ENCODE data around the gene IGF1R. TPM values are rescaled to one million over a fixed set of nuclear protein-coding genes. Genes with fewer than 3 reads are reported as not detected.

The IGF1R gene
- total RNA-seq, 2 experiments from 2014 or later = 26.3 to 43.7 TPM

DNA sequence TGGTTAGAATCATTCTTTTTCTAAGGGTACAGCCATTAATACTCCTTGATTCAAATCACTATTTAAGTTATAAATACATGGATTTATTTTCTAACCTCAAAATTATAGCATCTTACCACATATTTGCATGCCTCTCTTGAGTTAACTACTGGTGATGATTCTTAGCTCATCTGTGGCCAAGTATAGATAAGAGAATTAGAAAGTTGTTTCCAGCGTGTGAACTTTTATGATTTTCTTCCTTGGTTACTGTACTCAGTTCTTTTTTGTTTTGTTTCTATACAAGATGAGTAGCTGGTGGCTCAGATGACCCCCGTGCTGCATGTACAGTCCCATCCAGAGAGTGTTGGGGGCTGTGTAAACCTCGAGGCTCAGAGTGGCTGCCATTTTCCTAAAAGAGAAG, 124.6 kb downstream of the IGF1R start:
- intact Hi-C loops (cut with DNase I, micrococcal nuclease) = loop anchor here in 1 of 2 experiments (5.0 kb wide), 1 partner anchor 256 kb away; no protein-coding TSS in a partner anchor
- H3K27ac Mint-ChIP-seq = no peak overlapping the region
- H3K4me1 Mint-ChIP-seq = peaks cover 53% of the 10 kb centered on the region
- no peaks in the 10 kb centered on the region for H3K9me3 Mint-ChIP-seq (ENCODE audit: low read depth)
- ChIA-PET CTCF (interaction anchor here (1.1 kb wide), 1 partner anchor 304 kb away, joined by 3 read pairs; no protein-coding TSS in a partner anchor), POLR2A (no interaction called here)
- H3K4me3 Mint-ChIP-seq = no peak overlapping the region
- DNase-seq (no peak), ATAC-seq (peak; percentile 42)
- H3K36me3 Mint-ChIP-seq (ENCODE audit: low read depth) = no peaks in the 10 kb centered on the region
- H3K27me3 Mint-ChIP-seq = no peaks in the 10 kb centered on the region

DNA sequence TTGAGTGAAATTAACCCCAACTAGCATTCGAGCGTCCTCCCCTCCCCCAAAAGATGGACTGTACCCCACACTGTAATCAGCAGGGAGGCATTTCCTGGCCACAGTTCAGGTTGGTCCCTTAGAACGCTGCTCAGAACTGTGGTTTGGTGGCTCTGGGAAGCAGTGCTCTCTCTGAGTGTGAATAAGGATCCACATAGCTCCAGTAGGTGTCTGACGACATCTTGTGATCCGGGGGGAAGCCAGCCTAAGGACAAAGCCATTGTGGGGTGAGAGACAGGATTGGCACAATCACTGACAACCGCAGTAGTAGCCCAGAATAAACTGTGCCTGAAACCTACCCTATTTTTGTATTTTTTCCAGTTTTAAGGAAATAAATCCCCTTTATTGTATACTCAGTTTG, 125.3 kb downstream of the IGF1R start:
- Mint-ChIP-seq H3K27ac (no peak overlapping the region), H3K36me3 (ENCODE audit: low read depth) (no peaks in the 10 kb centered on the region), H3K4me3 (no peak overlapping the region), H3K27me3 (no peaks in the 10 kb centered on the region), H3K4me1 (peaks cover 58% of the 10 kb centered on the region), H3K9me3 (ENCODE audit: low read depth) (no peaks in the 10 kb centered on the region)
- no peak for DNase-seq
- CTCF ChIA-PET = interaction anchor here (0.6 to 1.3 kb wide), 4 partner anchors 54 to 303 kb away, joined by 3 to 4 read pairs (median 3); no protein-coding TSS in a partner anchor
- intact Hi-C loops (cut with DNase I, micrococcal nuclease) = loop anchor here in 1 of 2 experiments (5.0 kb wide), 1 partner anchor 256 kb away; no protein-coding TSS in a partner anchor
- no peak for ATAC-seq
- POLR2A ChIA-PET = no interaction called here

DNA sequence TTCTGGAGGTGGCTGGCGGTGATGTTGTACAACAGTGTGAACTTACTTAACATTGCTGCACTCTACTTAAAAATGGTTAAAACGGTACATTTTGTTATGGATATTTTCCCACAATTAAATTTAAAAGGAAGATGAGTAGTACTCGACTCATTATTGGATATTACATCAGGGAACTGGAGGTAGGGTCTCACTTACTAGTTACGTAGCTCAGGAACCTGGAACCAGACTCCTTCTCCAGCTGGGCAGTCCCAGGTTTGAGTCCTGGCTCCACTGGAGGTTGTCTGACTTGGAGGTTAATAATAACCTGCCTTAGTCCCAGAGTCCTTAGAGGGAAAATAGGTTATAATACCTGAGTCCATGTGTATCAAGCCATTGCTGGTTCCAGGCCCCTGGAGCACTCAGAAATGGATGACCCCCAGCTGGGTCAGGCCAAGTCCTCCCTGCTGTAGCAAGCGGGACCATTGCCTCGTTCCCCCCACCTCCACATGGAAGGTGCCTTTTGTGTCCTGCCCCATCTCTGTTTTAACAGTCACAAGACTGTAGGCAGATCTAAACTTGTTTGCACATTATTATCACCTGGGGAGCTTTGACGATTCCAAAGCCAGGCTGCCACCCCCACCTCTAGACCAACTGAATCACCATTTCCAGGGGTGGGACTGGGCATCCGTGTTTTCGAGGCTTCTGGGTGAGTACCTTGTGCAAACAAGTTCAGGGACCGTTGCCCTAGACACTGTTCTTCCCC, 126.6 kb downstream of the IGF1R start:
- no peak overlapping the region for H3K27ac Mint-ChIP-seq
- H3K4me1 Mint-ChIP-seq = peaks cover 61% of the 10 kb centered on the region
- intact Hi-C loops (cut with DNase I, micrococcal nuclease) = loop anchor here (5.0 kb wide), 3 partner anchors 108 to 302 kb away; no protein-coding TSS in a partner anchor
- ATAC-seq = no peak
- DNase-seq = no peak
- H3K27me3 Mint-ChIP-seq = no peaks in the 10 kb centered on the region
- no peaks in the 10 kb centered on the region for H3K9me3 Mint-ChIP-seq (ENCODE audit: low read depth)
- POLR2A ChIA-PET = no interaction called here
- no peaks in the 10 kb centered on the region for H3K36me3 Mint-ChIP-seq (ENCODE audit: low read depth)
- no peak overlapping the region for H3K4me3 Mint-ChIP-seq
- CTCF ChIA-PET = interaction anchor here (0.6 to 1.3 kb wide), 3 partner anchors 76 to 107 kb away, joined by 3 to 4 read pairs (median 3); no protein-coding TSS in a partner anchor

DNA sequence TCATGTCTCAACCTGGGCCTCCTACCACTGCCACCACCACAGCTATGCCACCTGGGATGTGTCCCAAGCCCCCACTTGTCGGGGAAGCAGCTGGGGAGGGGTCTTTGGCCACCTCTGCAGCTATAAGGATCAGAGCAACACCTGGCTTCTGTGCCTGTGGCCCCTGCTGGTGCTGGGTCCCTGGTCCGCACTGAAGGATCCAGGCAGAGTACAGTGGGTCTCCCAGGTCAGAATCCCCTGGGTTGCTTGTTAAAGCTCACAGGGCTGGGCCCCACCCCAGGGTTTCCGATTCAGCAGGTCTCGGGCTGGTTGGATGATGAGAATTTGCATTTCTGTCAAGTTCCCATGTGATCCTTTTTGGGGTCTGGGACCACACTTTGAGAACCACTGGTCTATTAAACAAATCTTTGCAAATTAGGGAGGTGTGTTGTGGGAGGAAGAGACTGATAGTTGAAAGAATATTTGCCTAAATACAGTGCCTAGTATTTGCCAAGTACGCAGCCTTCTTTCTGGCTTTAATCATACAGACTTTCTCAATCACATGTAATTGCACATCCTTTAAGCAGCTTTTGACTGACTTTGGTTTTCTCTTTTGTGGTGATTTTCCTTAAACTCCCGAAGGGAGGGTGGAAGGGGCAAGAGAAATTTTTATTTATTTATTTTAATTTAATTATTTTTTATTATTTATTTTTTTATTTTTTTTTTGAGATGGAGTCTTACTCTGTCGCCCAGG, 127.3 kb downstream of the IGF1R start:
- H3K4me1 Mint-ChIP-seq = peaks cover 59% of the 10 kb centered on the region
- no peak overlapping the region for H3K4me3 Mint-ChIP-seq
- no peaks in the 10 kb centered on the region for H3K27me3 Mint-ChIP-seq
- CTCF ChIA-PET = interaction anchor here (0.6 to 1.1 kb wide), 3 partner anchors 76 to 109 kb away, joined by 3 read pairs; no protein-coding TSS in a partner anchor
- POLR2A ChIA-PET = no interaction called here
- DNase-seq (no peak), ATAC-seq (no peak)
- H3K9me3 Mint-ChIP-seq (ENCODE audit: low read depth) = no peaks in the 10 kb centered on the region
- intact Hi-C loops (cut with DNase I, micrococcal nuclease) = loop anchor here (5.0 kb wide), 3 partner anchors 108 to 302 kb away; no protein-coding TSS in a partner anchor
- H3K36me3 Mint-ChIP-seq (ENCODE audit: low read depth) = no peaks in the 10 kb centered on the region
- H3K27ac Mint-ChIP-seq = no peak overlapping the region

DNA sequence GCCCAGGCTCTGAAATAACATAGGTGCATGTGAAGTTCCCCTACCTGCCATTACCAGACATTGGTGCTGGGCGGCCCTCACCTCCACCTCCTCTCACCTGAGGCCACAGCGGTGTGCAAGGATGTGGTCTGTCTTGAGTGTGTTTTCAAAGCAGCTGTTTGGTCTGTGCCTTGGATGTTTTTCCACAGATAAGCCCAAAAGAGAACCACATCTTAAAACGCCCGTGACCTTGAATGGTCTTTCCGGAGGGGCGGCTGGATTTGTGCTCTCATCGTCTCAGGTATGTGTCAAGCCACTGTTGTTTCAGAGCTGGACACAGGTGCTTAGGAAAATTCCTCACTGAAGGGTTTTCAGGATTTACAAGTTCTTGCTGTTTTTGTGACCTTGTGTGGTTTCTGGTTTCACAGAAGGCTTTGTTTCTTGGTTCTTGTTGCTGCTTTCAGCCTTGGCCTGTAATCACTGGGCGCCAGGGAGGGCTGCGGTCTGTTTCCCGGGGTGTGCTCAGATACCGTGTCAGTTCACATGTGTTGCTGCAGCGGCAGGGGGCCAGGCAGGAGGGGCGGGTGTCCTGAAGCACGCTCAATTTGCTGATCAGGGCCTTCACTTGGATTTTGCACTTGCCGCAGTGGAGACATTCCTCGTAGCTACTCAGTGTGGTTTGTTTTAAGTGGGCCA, 128.4 kb downstream of the IGF1R start:
- peak overlapping the region; percentile 4 for H3K4me3 Mint-ChIP-seq
- no peaks in the 10 kb centered on the region for H3K36me3 Mint-ChIP-seq (ENCODE audit: low read depth)
- H3K27me3 Mint-ChIP-seq = no peaks in the 10 kb centered on the region
- H3K9me3 Mint-ChIP-seq (ENCODE audit: low read depth) = no peaks in the 10 kb centered on the region
- ChIA-PET CTCF (interaction anchor here (0.7 to 5.7 kb wide), 4 partner anchors 15 to 394 kb away, joined by 3 to 70 read pairs (median 20); no protein-coding TSS in a partner anchor), POLR2A (no interaction called here)
- H3K4me1 Mint-ChIP-seq = peaks cover 54% of the 10 kb centered on the region
- peak overlapping the region; percentile 21 for H3K27ac Mint-ChIP-seq
- intact Hi-C loops (cut with DNase I, micrococcal nuclease) = loop anchor here (5.0 kb wide), 3 partner anchors 109 to 301 kb away; no protein-coding TSS in a partner anchor
- DNase-seq (peak; percentile 63), ATAC-seq (peak; percentile 42)

DNA sequence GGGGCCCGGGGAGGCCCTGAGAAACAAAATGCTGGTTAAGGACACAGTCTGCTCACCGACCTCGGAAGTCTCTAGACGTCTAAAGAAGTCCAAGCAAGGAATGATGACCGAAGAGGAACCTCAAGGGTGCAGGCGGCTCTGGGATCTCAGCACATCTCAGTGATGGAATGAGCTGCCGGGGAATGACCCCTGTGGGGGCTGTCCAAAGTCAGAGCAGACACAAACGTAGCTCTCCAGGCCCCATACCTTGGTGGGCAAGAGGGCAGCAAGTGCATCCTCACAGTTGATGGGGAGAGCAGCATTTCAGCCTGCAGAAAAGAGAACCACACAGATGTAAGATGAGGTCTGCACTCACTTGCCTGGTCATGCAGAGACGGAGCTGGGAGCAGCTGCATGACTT, 129.1 kb downstream of the IGF1R start:
- DNase-seq = no peak
- H3K9me3 Mint-ChIP-seq (ENCODE audit: low read depth) = no peaks in the 10 kb centered on the region
- H3K36me3 Mint-ChIP-seq (ENCODE audit: low read depth) = no peaks in the 10 kb centered on the region
- POLR2A ChIA-PET = interaction anchor here (1.0 kb wide), 1 partner anchor 65 kb away, joined by 3 read pairs; no protein-coding TSS in a partner anchor
- peaks cover 55% of the 10 kb centered on the region for H3K4me1 Mint-ChIP-seq
- peak overlapping the region; percentile 21 for H3K27ac Mint-ChIP-seq
- no peak for ATAC-seq
- intact Hi-C loops (cut with DNase I, micrococcal nuclease) = loop anchor here (5.0 kb wide), 3 partner anchors 110 to 300 kb away; no protein-coding TSS in a partner anchor
- no peaks in the 10 kb centered on the region for H3K27me3 Mint-ChIP-seq
- CTCF ChIA-PET = interaction anchor here (0.5 to 5.7 kb wide), 9 partner anchors 14 to 394 kb away, joined by 3 to 70 read pairs (median 4); no protein-coding TSS in a partner anchor
- peak overlapping the region; percentile 4 for H3K4me3 Mint-ChIP-seq

DNA sequence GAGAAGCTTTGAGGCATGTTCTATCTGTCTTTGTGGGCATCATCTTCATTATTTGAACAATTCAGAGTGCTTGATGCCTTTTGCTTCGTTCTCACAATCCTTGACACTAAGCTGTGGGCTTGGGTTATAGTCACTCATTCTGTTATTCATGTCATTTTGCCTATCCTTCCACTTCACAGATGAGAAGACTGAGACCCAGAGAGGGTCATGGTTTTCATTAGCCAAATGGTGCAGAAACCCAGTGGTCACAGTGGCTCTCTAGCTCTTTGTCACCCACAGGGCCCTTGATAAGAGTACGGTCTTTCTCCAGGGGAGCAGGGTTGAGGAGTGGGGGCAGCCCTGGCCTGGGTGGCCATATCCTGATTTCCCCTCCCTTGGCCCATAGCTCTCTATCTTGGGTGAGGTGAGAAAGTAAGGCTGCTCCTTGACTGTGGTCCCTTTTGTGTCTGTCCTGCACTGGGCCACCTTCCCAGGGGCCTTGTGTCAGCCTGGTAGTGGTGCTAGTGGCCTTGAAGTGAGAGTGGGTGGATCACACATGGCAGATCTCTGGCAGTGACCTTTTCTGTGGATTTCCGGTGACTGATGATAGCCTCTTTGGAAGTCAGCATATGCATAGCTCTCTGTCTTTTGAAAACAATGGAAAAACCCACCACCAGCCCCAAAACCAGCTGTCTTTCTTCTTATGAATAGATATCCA, 130.1 kb downstream of the IGF1R start:
- intact Hi-C loops (cut with DNase I, micrococcal nuclease) = loop anchor here (5.0 kb wide), 3 partner anchors 111 to 299 kb away; no protein-coding TSS in a partner anchor
- H3K36me3 Mint-ChIP-seq (ENCODE audit: low read depth) = no peaks in the 10 kb centered on the region
- no peak overlapping the region for H3K27ac Mint-ChIP-seq
- H3K27me3 Mint-ChIP-seq = no peaks in the 10 kb centered on the region
- peaks cover 51% of the 10 kb centered on the region for H3K4me1 Mint-ChIP-seq
- CTCF ChIA-PET = interaction anchor here (0.6 to 5.7 kb wide), 18 partner anchors 13 to 300 kb away, joined by 3 to 70 read pairs (median 4); no protein-coding TSS in a partner anchor
- POLR2A ChIA-PET = interaction anchor here (1.0 kb wide), 1 partner anchor 66 kb away, joined by 3 read pairs; no protein-coding TSS in a partner anchor
- DNase-seq = no peak
- no peak overlapping the region for H3K4me3 Mint-ChIP-seq
- no peaks in the 10 kb centered on the region for H3K9me3 Mint-ChIP-seq (ENCODE audit: low read depth)
- no peak for ATAC-seq

DNA sequence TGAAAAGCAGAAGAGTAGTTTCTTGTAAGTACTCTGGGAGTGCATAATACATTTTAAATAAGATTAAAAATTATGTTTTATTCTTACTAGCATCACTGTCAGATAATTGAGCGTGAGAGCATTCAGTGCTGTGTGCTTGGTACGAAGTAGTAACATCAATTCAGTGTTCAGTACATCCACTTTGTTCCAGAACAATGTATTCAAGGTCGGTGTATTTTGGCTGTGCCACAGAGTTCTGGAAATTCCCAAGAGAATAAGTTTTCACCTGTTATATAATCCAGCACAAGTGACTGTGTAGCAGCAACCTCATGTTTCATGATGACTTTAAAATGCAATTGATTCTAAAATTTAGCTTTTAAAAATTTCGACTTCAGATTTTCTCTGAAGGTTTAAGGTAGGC, 130.6 kb downstream of the IGF1R start:
- POLR2A ChIA-PET = no interaction called here
- Mint-ChIP-seq H3K4me3 (no peak overlapping the region), H3K27me3 (no peaks in the 10 kb centered on the region), H3K36me3 (ENCODE audit: low read depth) (no peaks in the 10 kb centered on the region), H3K9me3 (ENCODE audit: low read depth) (no peaks in the 10 kb centered on the region), H3K27ac (no peak overlapping the region), H3K4me1 (peaks cover 48% of the 10 kb centered on the region)
- CTCF ChIA-PET = interaction anchor here (0.6 to 5.7 kb wide), 22 partner anchors 12 to 300 kb away, joined by 3 to 70 read pairs (median 4); no protein-coding TSS in a partner anchor
- intact Hi-C loops (cut with DNase I, micrococcal nuclease) = loop anchor here (1.0 to 5.0 kb wide), 8 partner anchors 102 to 298 kb away; partner anchors contain the start of gene IGF1R (in 1 of the 2)
- DNase-seq (no peak), ATAC-seq (no peak)

DNA sequence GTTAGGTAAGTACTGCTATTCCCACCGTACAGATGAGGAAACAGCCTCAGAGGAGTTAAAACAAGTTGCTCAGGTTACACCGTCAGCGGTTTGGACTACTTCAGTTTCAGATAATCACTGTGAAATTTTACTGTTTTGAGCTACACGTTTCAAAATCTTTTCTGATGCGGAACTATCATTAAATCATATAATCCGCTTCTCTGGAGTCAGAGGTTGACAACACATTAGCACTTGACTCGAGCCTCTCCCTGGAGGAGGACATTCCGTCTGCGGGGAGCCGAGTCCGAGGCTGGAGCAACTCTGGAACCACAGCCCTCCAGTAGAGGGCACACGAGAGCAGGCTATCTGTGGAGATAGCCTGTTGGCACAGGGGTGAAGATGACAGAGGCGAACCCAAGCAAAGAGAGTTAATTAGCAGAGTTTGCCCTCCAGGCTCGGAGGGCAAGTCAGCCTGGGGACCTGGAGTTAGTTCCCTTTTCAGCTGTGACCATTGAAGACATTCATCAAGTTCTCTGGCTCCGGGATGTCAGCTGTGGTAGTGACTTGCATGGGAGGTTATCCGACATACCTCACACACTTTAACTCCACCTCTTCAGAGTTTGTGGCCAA, 131.2 kb downstream of the IGF1R start:
- POLR2A ChIA-PET = no interaction called here
- no peaks in the 10 kb centered on the region for H3K27me3 Mint-ChIP-seq
- H3K4me3 Mint-ChIP-seq = no peak overlapping the region
- ATAC-seq (peak; percentile 90), DNase-seq (peak; percentile 87)
- H3K9me3 Mint-ChIP-seq (ENCODE audit: low read depth) = no peaks in the 10 kb centered on the region
- intact Hi-C loops (cut with DNase I, micrococcal nuclease) = loop anchor here (1.0 to 5.0 kb wide), 8 partner anchors 102 to 298 kb away; partner anchors contain the start of gene IGF1R (in 1 of the 2)
- no peak overlapping the region for H3K27ac Mint-ChIP-seq
- CTCF ChIA-PET = interaction anchor here (0.6 to 5.7 kb wide), 27 partner anchors 12 to 446 kb away, joined by 3 to 70 read pairs (median 3); partner anchors contain the start of gene IGF1R
- H3K4me1 Mint-ChIP-seq = peaks cover 43% of the 10 kb centered on the region
- no peaks in the 10 kb centered on the region for H3K36me3 Mint-ChIP-seq (ENCODE audit: low read depth)

DNA sequence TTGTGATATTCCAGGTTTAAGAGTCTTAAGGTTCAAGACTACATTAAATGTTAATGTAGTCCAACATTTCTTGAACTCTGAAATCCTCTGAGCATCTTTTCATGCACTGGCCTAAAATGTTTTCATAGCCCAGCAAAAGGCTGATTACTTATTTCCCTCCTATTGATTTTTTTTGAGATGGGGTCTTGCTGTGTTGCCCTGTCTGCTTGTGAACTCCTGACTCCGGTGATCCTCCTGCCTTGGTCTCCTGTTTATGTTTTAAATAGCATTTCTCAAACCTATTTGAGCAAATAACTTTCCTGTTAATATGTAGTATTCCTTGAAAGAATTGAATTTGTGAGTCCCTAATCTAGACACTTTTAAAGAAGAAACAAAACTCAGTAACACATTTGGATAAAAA, 133.5 kb downstream of the IGF1R start:
- peaks cover 43% of the 10 kb centered on the region for H3K4me1 Mint-ChIP-seq

More for the DNA sequence above, 133.5 kb downstream of the IGF1R start:
- no peaks in the 10 kb centered on the region for H3K36me3 Mint-ChIP-seq (ENCODE audit: low read depth)
- CTCF ChIA-PET = interaction anchor here (1.2 to 5.7 kb wide), 4 partner anchors 9 to 260 kb away, joined by 3 to 70 read pairs (median 4); no protein-coding TSS in a partner anchor
- intact Hi-C loops (cut with DNase I, micrococcal nuclease) = no loop called here
- no peaks in the 10 kb centered on the region for H3K27me3 Mint-ChIP-seq
- no peak for DNase-seq
- no peak for ATAC-seq
- no peaks in the 10 kb centered on the region for H3K9me3 Mint-ChIP-seq (ENCODE audit: low read depth)
- H3K4me3 Mint-ChIP-seq = no peak overlapping the region
- POLR2A ChIA-PET = no interaction called here
- no peak overlapping the region for H3K27ac Mint-ChIP-seq

Measured in activated CD4-positive, alpha-beta T cell treated with anti-CD3 and anti-CD28 coated beads for 36 hours (primary cell).